ENCODE data around the gene MISP3.
A peak's percentile ranks its signal among the peaks of the same experiment; 100 is the strongest.

MISP3 gene

GRCh38 chr19:14102756-14103155 is 30.2 kb downstream of the MISP3 start:
- DNase-seq: no peak

DNA sequence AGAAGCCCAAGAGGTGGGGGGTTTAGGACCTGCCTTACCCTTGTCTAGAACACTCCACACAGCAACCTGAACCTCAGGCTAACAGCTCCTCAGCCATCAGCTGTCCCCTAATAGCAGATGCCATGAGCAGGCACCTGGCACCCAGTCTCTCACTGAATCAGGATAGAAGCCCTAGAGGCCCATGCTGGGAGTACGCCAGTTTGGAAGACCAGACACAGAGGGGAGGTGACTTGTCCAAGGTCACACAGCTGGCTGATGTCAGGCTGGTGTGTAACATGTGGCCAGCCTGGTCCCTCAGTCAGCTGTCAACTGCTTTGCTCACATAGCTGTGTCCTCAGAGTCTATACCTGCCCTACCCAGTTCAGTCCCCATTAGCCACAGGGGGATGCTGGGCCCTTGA is 30.7 kb downstream of the MISP3 start:
- DNase-seq: no peak

DNA sequence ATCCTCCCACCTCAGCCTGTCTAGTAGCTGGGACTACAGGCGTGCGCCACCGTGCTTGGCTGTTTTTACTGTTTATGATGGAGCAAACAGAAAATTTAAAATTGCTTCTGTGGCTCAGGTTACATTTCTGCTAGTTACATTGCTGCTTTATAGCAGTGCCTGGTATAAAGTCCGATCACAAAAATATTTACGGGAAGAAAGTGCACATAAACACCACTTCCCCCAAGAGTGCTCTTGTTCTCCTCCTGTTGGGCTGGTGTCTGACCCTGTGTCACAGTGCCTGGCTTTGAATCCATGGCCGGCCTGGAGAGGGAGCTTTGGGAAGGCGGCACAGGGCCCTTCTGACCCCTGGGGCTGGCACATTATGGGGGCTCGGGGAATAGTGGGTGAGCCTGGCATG is 33.1 kb downstream of the MISP3 start:
- DNase-seq: no peak

DNA sequence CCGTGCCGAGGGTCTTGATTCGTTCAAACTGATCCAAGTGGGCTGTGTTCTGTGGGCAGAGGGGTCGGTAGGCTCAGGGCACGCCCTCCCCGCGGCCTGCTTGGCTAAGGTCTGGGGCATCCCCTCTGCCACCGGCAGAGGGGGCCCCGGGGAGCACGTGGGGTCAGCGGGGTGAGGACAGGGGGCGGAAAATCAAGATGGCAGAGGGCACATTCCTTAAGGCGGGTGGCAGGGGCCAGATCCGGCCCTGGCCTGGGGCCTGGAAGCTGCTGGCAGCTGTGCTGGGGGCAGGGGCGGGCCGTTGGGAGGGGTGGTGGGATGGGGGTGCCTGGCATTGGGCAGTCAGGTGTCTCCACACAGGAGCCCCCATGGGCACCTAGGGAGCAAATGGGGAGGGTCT is 34.3 kb downstream of the MISP3 start:
- no peak for DNase-seq

- DNase-seq: no peak
These were observed 35.2 kb downstream of the MISP3 start for GRCh38 chr19:14107581-14108461.

DNA sequence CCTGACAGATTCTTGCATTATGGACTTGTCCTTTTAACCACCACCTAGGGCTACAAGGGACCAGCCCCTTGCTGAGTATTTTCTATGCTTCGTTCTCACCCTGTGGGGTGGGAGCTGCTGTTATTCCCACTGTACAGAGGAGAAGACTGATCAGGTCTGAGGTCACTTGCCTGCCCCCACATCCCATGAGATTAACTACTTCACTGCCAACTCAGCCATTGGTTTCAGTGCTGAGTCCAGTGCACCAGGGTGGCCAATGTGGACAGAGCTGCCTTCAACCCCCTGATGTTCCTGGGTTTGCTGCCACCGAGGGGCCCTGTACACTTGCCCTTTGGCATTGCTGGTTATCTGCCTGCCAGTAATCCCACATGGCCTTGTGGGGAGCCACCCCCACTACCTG is 38.1 kb downstream of the MISP3 start:
- no peak for DNase-seq

DNA sequence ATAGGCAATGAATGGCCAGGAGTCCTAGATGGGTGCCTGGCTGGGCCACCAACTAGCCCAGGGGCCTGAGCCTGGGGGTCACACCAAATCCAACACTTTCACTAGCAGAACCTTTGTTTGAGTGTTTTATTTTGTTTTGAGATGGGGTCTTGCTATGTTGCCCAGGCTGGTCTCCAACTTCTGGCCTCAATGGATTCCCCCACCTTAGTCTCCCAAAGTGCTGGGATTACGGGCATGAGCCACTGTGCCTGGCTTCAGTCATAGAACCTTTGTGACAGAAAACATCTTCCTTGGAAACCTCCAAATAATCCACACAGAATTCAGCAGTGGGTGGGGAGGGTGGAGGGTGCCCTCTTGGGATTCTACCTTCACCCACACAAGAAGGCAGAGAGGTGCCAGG is 38.9 kb downstream of the MISP3 start:
- no peak for DNase-seq

GRCh38 chr19:14112051-14112808 is 39.6 kb downstream of the MISP3 start:
- DNase-seq: no peak

DNA sequence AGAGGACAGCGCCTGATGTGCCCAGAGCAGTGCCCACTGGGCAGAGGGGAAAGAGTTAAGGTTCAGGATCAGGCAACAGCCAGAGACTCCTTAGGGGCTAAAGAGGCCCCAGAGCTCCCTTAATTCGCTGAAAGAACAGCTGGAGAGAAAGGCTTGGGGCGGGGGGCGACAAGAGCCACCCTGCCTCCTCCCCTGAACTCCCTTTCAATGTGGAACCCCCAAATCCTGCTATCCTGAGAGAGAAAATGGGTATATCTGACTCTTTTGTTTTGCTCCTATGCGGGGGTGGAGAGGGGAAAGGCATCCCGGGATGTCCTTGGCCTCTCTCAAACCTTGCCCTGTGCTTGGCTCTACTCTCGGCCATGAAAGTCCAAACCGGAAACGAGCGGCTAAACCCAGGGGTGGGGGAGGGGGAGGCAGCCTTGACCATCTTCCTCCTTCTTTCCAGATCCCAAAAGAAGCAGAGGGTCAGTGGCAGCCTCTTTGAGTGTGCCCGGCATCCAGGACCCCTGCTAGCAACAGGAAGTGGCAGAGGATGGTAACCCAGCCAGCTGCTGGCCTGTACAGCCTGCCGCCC is 40.3 kb downstream of the MISP3 start:
- DNase-seq: no peak

- no peak for DNase-seq
These were observed 41.3 kb downstream of the MISP3 start for GRCh38 chr19:14113762-14114414.

GRCh38 chr19:14114439-14114838 is 41.9 kb downstream of the MISP3 start:
- DNase-seq: no peak

DNA sequence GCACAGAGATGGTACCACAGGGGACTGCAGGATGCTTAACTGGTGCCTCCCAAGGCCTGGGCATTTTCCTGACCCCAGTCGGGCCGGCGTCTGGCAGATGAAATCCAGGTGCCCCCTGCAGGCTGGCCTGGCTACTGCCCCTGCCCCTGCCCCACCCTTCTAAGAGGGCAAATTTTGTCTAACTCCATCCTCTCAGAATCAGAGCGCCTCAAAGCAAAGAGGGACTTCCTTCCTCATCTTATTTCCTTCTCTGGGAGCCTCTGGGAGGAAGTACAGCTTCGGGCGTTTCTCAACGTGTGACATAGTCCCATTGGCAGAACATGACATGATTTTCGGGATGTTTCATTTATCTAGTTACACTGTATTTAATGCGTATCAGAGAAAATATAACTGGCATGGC is 42.3 kb downstream of the MISP3 start:
- DNase-seq: no peak

DNA sequence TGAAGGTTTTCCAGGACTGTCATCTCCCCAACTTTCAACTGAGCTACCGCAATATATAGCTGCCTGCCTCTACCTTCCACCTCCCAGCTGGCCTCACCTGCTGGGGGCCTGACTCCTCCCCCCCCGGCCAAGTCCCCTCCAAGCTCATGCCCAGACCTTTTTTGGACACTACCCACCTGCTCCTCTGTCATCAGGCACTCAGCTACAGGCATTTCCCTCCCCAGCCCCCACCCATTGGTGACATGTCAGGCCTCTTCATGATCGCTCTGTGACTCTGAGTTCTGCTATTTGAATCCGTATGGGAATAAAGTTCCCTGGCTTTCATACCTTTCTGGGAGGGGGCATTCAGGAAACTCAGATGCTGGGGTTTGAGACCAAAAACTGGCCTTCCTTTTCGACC is 43.2 kb downstream of the MISP3 start:
- no peak for DNase-seq

DNA sequence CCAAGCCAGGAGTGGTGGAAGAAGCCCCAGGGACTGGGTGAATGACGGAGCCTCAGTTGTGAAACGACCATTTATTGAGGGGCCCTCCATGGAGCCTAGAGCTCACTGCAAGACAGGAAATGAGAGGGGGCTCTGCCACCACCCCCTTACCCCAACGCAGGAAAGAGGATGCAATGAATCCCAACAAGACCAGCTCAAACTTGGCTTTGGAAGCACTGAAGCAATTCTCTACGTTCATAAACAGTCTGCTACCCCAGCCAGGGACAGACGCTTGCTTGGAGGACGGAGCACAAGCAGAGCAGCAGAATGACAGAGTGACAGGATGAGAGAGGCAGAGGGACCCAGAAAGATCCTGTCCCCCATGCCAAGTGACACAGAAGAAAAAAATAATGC is 43.9 kb downstream of the MISP3 start:
- DNase-seq: no peak

DNA sequence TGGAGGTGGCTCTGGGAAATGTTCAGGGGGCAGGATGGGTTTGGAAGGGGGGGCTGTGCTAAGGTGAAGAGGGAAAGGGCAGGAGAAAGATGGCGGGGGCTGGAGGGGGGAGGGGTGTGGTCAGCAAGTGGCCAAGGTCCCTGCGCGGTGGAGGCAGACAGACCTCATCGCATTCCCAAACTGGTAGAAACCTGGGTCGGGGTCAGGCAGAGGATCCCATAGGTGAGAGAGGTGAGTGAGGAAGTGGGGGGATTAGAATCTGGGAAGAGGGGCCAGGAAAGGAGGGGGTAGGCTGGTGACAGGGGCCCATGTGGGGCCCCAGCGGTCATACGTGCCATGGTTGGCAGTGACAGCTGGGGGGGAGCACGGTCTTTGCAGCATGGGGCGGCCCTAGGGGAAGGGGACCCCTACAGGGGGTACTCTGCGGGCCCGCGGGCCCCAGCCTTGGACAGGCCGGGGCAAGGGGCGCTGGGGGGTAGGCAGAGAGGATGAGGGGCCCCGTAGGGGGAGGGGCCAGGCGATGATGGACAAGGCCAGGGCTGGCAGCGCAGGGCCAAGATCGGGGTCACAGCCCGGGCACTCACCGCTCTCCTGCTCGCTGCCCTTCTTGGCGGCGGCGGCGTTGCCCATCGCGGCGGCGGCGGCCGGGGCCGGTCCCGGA is 44.5 kb downstream of the MISP3 start:
- DNase-seq: no peak

DNA sequence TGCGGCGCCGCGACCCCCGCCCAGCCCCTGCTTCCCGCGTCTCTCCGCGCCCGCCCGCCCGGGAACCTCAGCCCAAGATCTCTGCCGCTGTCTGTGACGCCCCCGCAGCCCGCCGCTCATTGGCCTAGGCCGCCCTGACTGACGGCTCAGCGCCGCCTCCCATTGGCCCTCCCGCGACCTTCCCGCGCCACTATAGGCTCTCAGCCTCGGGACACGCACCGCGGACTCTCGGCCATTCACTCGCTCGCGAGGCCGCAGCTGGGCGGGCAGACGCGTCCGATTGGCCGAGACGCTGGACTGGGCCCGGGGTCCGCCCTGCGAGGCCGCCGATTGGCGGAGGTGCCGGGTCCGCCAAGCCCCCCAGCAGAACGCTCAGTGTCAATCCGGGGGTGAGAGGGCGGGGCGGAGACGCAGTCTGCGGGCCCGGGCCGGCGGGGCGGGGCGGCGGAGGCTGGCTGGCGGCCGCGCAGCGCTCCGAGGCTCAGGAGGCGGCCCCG is 45.1 kb downstream of the MISP3 start, which contains the start of gene PRKACA:
TSS of gene PRKACA (minus strand) at position 95 of the 497 bp plus-strand sequence. CDS start 215 bp downstream, outside the sequence.
- DNase-seq: peak; percentile 99

DNA sequence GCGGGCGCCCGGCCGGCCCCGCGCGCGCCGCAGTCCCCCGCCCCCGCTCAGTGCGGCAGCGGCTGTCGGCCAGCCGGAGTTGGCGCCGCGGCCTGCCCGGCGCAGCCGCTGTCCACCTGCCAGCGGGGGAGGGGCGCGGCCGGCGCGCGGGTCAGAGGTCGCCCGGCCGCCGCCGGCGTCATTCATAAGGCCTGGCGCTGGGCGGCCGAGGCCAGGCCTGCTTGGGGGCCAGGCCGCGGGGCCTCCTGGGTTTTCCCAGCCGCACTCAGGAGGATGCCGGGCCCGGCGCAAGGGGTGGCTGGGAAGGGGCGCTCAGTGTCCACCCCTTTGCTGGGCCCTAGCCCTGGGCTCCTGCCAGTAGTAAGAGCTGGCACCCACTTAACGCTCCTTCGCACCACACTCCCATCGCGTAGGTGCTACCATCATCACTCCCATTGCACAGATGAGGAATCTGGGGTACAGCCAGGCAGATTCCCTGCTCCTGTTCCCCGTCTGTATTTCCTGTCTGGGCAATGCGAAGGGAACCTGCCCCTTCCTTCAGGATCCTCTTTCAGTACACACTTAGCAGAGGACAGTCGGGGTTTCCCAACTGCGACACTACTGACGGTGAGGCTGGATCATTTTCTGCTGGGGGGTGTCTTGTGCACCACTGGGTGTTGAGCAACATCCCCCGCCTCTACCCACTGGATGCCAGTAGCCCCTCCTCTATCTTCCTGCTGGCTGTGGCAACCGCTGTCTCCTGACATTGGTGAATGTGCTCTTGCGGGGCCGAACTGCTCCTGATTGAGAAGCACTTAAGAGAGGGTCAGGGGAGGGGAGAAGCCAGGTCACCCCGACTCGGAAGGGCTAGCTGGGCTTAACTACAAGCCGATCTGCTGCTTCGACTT is 45.8 kb downstream of the MISP3 start:
- peak; percentile 43 for DNase-seq

DNA sequence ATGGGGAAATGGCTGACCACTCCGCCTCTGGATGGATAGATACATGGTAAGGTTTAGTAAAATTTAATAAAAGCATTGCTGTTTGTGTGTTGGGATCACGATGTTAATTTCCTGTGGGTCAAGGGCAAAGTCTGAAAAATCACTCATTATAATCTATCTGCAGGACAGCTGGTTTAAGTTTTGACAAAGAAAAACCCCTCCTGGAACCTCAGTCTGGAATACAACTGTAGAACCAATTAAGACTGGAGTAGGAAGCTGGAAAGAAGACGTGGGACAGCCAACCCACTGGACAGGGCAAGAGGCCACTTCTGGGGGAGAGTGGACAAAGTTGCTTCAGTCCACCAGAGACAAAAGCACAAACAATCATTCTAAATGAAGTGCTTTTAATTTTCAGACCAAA is 46.6 kb downstream of the MISP3 start:
- no peak for DNase-seq

DNA sequence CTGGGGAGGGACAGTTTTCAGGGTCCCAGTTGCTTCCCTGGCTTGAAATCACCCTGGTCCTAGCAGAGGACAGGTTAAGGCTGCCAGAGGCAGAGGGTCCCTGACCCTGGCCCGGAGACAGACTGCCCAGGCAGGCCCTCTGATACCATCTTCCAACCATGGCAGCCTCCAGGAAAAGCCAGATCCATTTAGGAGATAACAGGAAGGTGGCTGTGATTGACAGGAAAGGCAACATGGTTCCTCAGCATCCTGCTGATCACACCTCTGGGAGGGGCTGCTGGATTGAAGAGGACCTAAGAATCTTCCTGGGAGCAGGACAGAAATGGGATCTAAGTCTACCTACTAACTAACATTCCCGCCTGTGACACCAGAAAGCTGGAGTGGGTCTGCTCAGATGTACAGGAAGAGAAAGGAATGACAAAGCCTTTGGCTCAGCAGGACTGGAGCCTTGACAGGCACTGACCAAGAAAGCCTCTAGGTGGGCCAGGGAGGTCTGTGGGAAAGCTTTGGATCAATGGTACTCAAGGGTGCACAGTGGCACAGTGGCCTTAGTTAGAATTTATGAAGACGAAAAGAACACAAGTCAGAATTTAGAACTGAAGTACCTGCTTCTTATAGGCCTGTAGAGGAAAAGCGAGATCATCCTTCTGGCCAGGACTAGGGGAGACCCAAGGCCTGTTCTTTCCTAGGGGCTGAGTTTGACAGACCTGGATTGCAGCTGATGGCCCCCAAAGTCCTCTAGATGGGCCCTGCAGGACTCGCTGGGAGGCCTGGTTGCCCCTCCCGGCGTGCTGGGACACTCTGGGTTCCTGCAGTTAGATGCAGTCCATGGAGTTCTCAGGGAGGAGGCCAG is 47.3 kb downstream of the MISP3 start:
- DNase-seq: no peak

- DNase-seq: no peak
These were observed 47.9 kb downstream of the MISP3 start for GRCh38 chr19:14120497-14120780.
